Caco-2 (cell line): ENCODE measurements around the gene ANXA2. TPM values are rescaled to one million over a fixed set of nuclear protein-coding genes. Genes with fewer than 3 reads are reported as not detected.
A peak's percentile ranks its signal among the peaks of the same experiment; 100 is the strongest.

Experiments used
- Bru-seq: library from RNA; stranded (reverse); fragments of 400-500 nt; gene quantifications from one replicate; lab custom pipeline; 2021; lab: Mats Ljungman, UMichigan
- BruChase-seq, 2 experiments: library from RNA; stranded (reverse); fragments of 400-500 nt; gene quantifications; one replicate each; lab custom pipeline; 2021; lab: Mats Ljungman, UMichigan
- BruUV-seq: library from RNA; stranded (reverse); fragments of 400-500 nt; replicated peaks from 2 replicates; lab custom pipeline; 2021; lab: Mats Ljungman, UMichigan
- CTCF ChIA-PET: fragments of 300-600 bp; sonication (Branson Sonifier 250); formaldehyde crosslinking; loops from one replicate; lab custom pipeline; 2022; ENCODE audit warnings: antibody characterized with exemption; lab: Charles Lee
- POLR2A ChIA-PET: fragments of 300-600 bp; sonication (Branson Sonifier 250); formaldehyde crosslinking; loops from one replicate; lab custom pipeline; 2022; ENCODE audit warnings: antibody characterized with exemption; lab: Charles Lee
- DNase-seq, 2 experiments: peaks; one replicate each; pipeline versions ENCODE4 v3.0.0 to v3.0.0-alpha.2; 2020 to 2022
- H3K27me3 ChIP-seq: replicated peaks from 2 replicates; pipeline ENCODE4 v1.6.0; 2011; ENCODE audit warnings: low read length; ENCODE audit not compliant: control insufficient read depth, insufficient read depth
- H3K36me3 ChIP-seq: 2 replicates; pipeline ENCODE4 v1.5.1; 2011; ENCODE audit warnings: low read length; ENCODE audit not compliant: control insufficient read depth, insufficient read depth
- H3K4me1 ChIP-seq: fragments of 250-450 bp; sonication (Bioruptor Pico); 2 replicates; pipeline ENCODE4 v1.5.1; 2020; ENCODE audit warnings: mild to moderate bottlenecking
- H3K4me3 ChIP-seq: 2 replicates; pipeline ENCODE4 v1.5.1; 2011; ENCODE audit warnings: low read depth, mild to moderate bottlenecking, control low read depth, low read length
- H3K9me3 ChIP-seq: fragments of 250-450 bp; sonication (Bioruptor Pico); 2 replicates; pipeline ENCODE4 v1.5.1; 2020; ENCODE audit warnings: mild to moderate bottlenecking, moderate library complexity
- H3K27ac Mint-ChIP-seq: one replicate; pipeline ENCODE4 v1.8.0; 2022; ENCODE audit warnings: mixed read lengths; ENCODE audit not compliant: unreplicated experiment
- H3K27me3 Mint-ChIP-seq: one replicate; pipeline ENCODE4 v1.8.0; 2022; ENCODE audit warnings: mixed read lengths; ENCODE audit not compliant: insufficient read depth, unreplicated experiment
- H3K36me3 Mint-ChIP-seq: one replicate; pipeline ENCODE4 v1.8.0; 2022; ENCODE audit warnings: mild to moderate bottlenecking, mixed read lengths; ENCODE audit not compliant: insufficient read depth, unreplicated experiment
- H3K4me1 Mint-ChIP-seq: one replicate; pipeline ENCODE4 v1.8.0; 2022; ENCODE audit warnings: low read depth, mixed read lengths; ENCODE audit not compliant: unreplicated experiment
- H3K4me3 Mint-ChIP-seq: one replicate; pipeline ENCODE4 v1.8.0; 2022; ENCODE audit warnings: mild to moderate bottlenecking, moderate library complexity, mixed read lengths; ENCODE audit not compliant: unreplicated experiment
- H3K9me3 Mint-ChIP-seq: one replicate; pipeline ENCODE4 v1.8.0; 2022; ENCODE audit warnings: mixed read lengths; ENCODE audit not compliant: unreplicated experiment
- CTCF ChIP-seq, 2 experiments: fragments of 200-600 bp in 1 of 2; IDR thresholded peaks; 1 replicate in 1 of 2; 2 replicates in 1 of 2; pipeline versions ENCODE4 v1.5.1 to v1.8.0; 2011 to 2022; ENCODE audit warnings: antibody characterized with exemption in 1 of 2, control low read depth in 1 of 2, inconsistent platforms in 1 of 2, low read depth in 1 of 2, low read length in 1 of 2, mild to moderate bottlenecking in 1 of 2, moderate library complexity in 1 of 2; ENCODE audit not compliant: insufficient read depth in 1 of 2, severe bottlenecking in 1 of 2, unreplicated experiment in 1 of 2
- intact Hi-C: fragments of 100-400 bp; cut with micrococcal nuclease; formaldehyde crosslinking; loops from one replicate; pipeline ENCODE4 v1.10.0; 2022; ENCODE audit not compliant: unreplicated experiment
- long read RNA-seq: library from polyadenylated mRNA; stranded (forward); transcript quantifications from one replicate; pipeline ENCODE4 v2.0.0, GENCODE V29; 2022
- total RNA-seq: library from RNA; stranded (reverse); gene quantifications from 2 replicates; pipeline ENCODE4 v1.2.3, GENCODE V29; 2022

The ANXA2 gene
- total RNA-seq (1,141 and 1,158 TPM in 2 replicates), Bru-seq, nascent RNA (percentile 99 among the genes with signal in this experiment), BruChase-seq, experiment 1, labeled RNA remaining after a 2-hour chase (percentile 96 among the genes with signal in this experiment), BruChase-seq, experiment 2, labeled RNA remaining after a 6-hour chase (percentile 97 among the genes with signal in this experiment)
- long read RNA-seq, transcript ANXA2-201 (13 exons, 1,444 nt) = minor isoform, 19 of 2,861 reads
- long read RNA-seq, transcript ANXA2-204 (13 exons, 1,435 nt) = major isoform, 2,309 of 2,861 reads
- long read RNA-seq, transcript ANXA2-203 (14 exons, 1,444 nt) = minor isoform, 309 of 2,861 reads
- long read RNA-seq, transcript ANXA2-202 (14 exons, 1,676 nt) = minor isoform, 8 of 2,861 reads
- long read RNA-seq, partial matches to known transcripts = 68 of 2,861 reads
- long read RNA-seq, other reads (novel, unspliced or antisense) = 144 of 2,861 reads

GRCh38 chr15:60397772-60398445 lies at the start of gene ANXA2:
TSS of gene ANXA2 (minus strand) at chr15:60397986. CDS start at chr15:60386075, 11,911 bp downstream.
- peak within 1 kb of the TSS; percentile 99 for H3K4me3 ChIP-seq
- POLR2A ChIA-PET = interaction anchor here (0.5 to 1.0 kb wide), 5 partner anchors 8 to 1232 kb away, joined by 3 to 7 read pairs (median 4); no protein-coding TSS in a partner anchor
- TF ChIP-seq CTCF (IDR thresholded peaks at IDR 0.05; ENCODE audit: insufficient read depth in 1 of 2, low read depth in 1 of 2, low read length in 1 of 2, severe bottlenecking in 1 of 2, unreplicated experiment in 1 of 2) = no peak
- Mint-ChIP-seq H3K27me3 (no peaks in the 10 kb centered on the region), H3K9me3 (no peaks in the 10 kb centered on the region), H3K36me3 (peaks cover 67% of the 10 kb centered on the region), H3K4me1 (peaks cover 62% of the 10 kb centered on the region), H3K27ac (peak within 1 kb of the TSS; percentile 98), H3K4me3 (peak within 1 kb of the TSS; percentile 78)
- no peaks in the 10 kb centered on the region for H3K9me3 ChIP-seq
- no peaks in the 10 kb centered on the region for H3K27me3 ChIP-seq
- intact Hi-C loops = loop anchor here (2.0 to 5.0 kb wide), 5 partner anchors 36 to 711 kb away; partner anchors contain the start of genes BNIP2 and ICE2
- CTCF ChIA-PET = interaction anchor here (0.5 kb wide), 1 partner anchor 35 kb away, joined by 3 read pairs; no protein-coding TSS in a partner anchor
- peaks cover 59% of the 10 kb centered on the region for H3K4me1 ChIP-seq
- BruUV-seq = no TSS peak
- peak; percentile 89 to 90 for DNase-seq
- H3K36me3 ChIP-seq = peaks cover 1% of the 10 kb centered on the region

GRCh38 chr15:60444289-60444912 lies 46.6 kb upstream of the ANXA2 start:
- TF ChIP-seq CTCF (IDR thresholded peaks at IDR 0.05; ENCODE audit: insufficient read depth in 1 of 2, low read depth in 1 of 2, low read length in 1 of 2, severe bottlenecking in 1 of 2, unreplicated experiment in 1 of 2) = peak; percentile 32 to 54
- ChIA-PET POLR2A (no interaction called here), CTCF (interaction anchor here (0.5 kb wide), 1 partner anchor 1389 kb away, joined by 3 read pairs; no protein-coding TSS in a partner anchor)
- H3K36me3 Mint-ChIP-seq = peaks cover 17% of the 10 kb centered on the region
- no peak overlapping the region for H3K27ac Mint-ChIP-seq
- H3K4me1 Mint-ChIP-seq = peaks cover 16% of the 10 kb centered on the region
- intact Hi-C loops = loop anchor here (2.0 to 5.0 kb wide), 2 partner anchors 47 to 86 kb away; partner anchors contain the start of gene ANXA2
- BruUV-seq = no TSS peak
- no peak overlapping the region for H3K4me3 Mint-ChIP-seq
- Histone ChIP-seq H3K27me3 (no peaks in the 10 kb centered on the region), H3K9me3 (no peaks in the 10 kb centered on the region), H3K4me3 (no peak overlapping the region), H3K36me3 (no peaks in the 10 kb centered on the region), H3K4me1 (no peaks in the 10 kb centered on the region)
- H3K9me3 Mint-ChIP-seq = no peaks in the 10 kb centered on the region
- no peaks in the 10 kb centered on the region for H3K27me3 Mint-ChIP-seq
- no peak for DNase-seq
